Liver (tissue), 3 donors: ENCODE data around the gene SCN1A.

ENCODE experiments used
- ATF3 ChIP-seq: IDR thresholded peaks from 2 replicates; pipeline ENCODE4 v1.6.1; 2016; ENCODE audit warnings: antibody characterized with exemption
- CTCF ChIP-seq: fragments of 150-350 bp; IDR thresholded peaks from 2 replicates; pipeline ENCODE4 v1.5.1; 2017; ENCODE audit warnings: improper control_type of control experiment, low read depth, low read length; ENCODE audit not compliant: missing input control
- EGR1 ChIP-seq, 2 donors: IDR thresholded peaks; 2 replicates each; pipeline ENCODE4 v1.6.1; 2016 to 2018; ENCODE audit warnings: antibody characterized with exemption in 2 of 2, low read depth in 2 of 2
- JUND ChIP-seq, 2 donors: IDR thresholded peaks; 2 replicates each; pipeline ENCODE4 v1.6.1; 2016; ENCODE audit warnings: antibody characterized with exemption in 2 of 2
- MAX ChIP-seq: IDR thresholded peaks from 2 replicates; pipeline ENCODE4 v1.6.1; 2016; ENCODE audit warnings: antibody characterized with exemption
- REST ChIP-seq: IDR thresholded peaks from 2 replicates; pipeline ENCODE4 v1.6.1; 2016; ENCODE audit warnings: antibody characterized with exemption, mild to moderate bottlenecking
- YY1 ChIP-seq: IDR thresholded peaks from 2 replicates; pipeline ENCODE4 v1.6.1; 2016; ENCODE audit warnings: antibody characterized with exemption, mild to moderate bottlenecking
- donor health status: healthy.
- donor health status: healthy.

GRCh38 chr2:165953306-165953654 lies 174.5 kb downstream of the SCN1A start:
- TF ChIP-seq CTCF (no peak), ATF3 (no peak), JUND (IDR thresholded peaks at IDR 0.05) (no peak), EGR1 (IDR thresholded peaks at IDR 0.05; ENCODE audit: low read depth in 2 of 2) (no peak), REST (no peak), YY1 (no peak), MAX (no peak)
